Memory B cell (primary cell): Measurements from ENCODE around the gene NEK10.
A peak's percentile ranks its signal among the peaks of the same experiment; 100 is the strongest.

ENCODE experiments used
- ATAC-seq: fragments of 150-1000 bp; cut with Tn5 transposase; 2 replicates; pipeline ENCODE4 v1.10.0; 2021; ENCODE audit warnings: low read depth, mild to moderate bottlenecking, moderate library complexity
- DNase-seq, 2 donors: peaks; one replicate each; pipeline ENCODE4 v3.0.0; 2022; ENCODE audit warnings: low spot score in 2 of 2
- H3K27ac Mint-ChIP-seq: one replicate; pipeline ENCODE4 v1.8.0; 2022; ENCODE audit warnings: mild to moderate bottlenecking, moderate library complexity, mixed read lengths
- H3K27me3 Mint-ChIP-seq: one replicate; pipeline ENCODE4 v1.8.0; 2022; ENCODE audit warnings: mixed read lengths
- H3K36me3 Mint-ChIP-seq: one replicate; pipeline ENCODE4 v1.8.0; 2022; ENCODE audit warnings: mild to moderate bottlenecking, mixed read lengths
- H3K4me1 Mint-ChIP-seq: one replicate; pipeline ENCODE4 v1.8.0; 2022; ENCODE audit warnings: mixed read lengths
- H3K4me3 Mint-ChIP-seq: one replicate; pipeline ENCODE4 v1.8.0; 2022; ENCODE audit warnings: mild to moderate bottlenecking, moderate library complexity, mixed read lengths
- H3K9me3 Mint-ChIP-seq: one replicate; pipeline ENCODE4 v1.8.0; 2022; ENCODE audit warnings: mixed read lengths

Gene NEK10

GRCh38 chr3:27176256-27176655, 192.9 kb downstream of the NEK10 start:
- H3K36me3 Mint-ChIP-seq: no peaks in the 10 kb centered on the region
- peaks cover under 1% of the 10 kb centered on the region for H3K4me1 Mint-ChIP-seq
- H3K27ac Mint-ChIP-seq: no peak overlapping the region
- no peak overlapping the region for H3K4me3 Mint-ChIP-seq
- no peak for ATAC-seq
- DNase-seq: no peak
- H3K9me3 Mint-ChIP-seq: no peaks in the 10 kb centered on the region
- no peaks in the 10 kb centered on the region for H3K27me3 Mint-ChIP-seq

GRCh38 chr3:27174530-27174929, 194.7 kb downstream of the NEK10 start:
- Mint-ChIP-seq H3K36me3 (no peaks in the 10 kb centered on the region), H3K27me3 (no peaks in the 10 kb centered on the region)

GRCh38 chr3:27171113-27171512, 198.1 kb downstream of the NEK10 start:
- Mint-ChIP-seq H3K9me3 (no peaks in the 10 kb centered on the region), H3K4me1 (peaks cover 7% of the 10 kb centered on the region), H3K36me3 (no peaks in the 10 kb centered on the region), H3K27ac (no peak overlapping the region), H3K27me3 (no peaks in the 10 kb centered on the region), H3K4me3 (no peak overlapping the region)
- ATAC-seq (peak; percentile 86), DNase-seq (no peak)

More at GRCh38 chr3:27174530-27174929, 194.7 kb downstream of the NEK10 start:
- Mint-ChIP-seq H3K4me1 (peaks cover 7% of the 10 kb centered on the region), H3K4me3 (no peak overlapping the region), H3K27ac (no peak overlapping the region), H3K9me3 (no peaks in the 10 kb centered on the region)
- ATAC-seq (no peak), DNase-seq (no peak)

GRCh38 chr3:27166888-27167287, 202.3 kb downstream of the NEK10 start:
- H3K4me1 Mint-ChIP-seq: peaks cover 7% of the 10 kb centered on the region
- H3K27ac Mint-ChIP-seq: no peak overlapping the region
- no peaks in the 10 kb centered on the region for H3K27me3 Mint-ChIP-seq
- H3K4me3 Mint-ChIP-seq: no peak overlapping the region
- no peaks in the 10 kb centered on the region for H3K9me3 Mint-ChIP-seq
- DNase-seq (no peak), ATAC-seq (no peak)
- no peaks in the 10 kb centered on the region for H3K36me3 Mint-ChIP-seq

- Mint-ChIP-seq H3K9me3 (no peaks in the 10 kb centered on the region), H3K4me1 (no peaks in the 10 kb centered on the region), H3K4me3 (no peak overlapping the region), H3K27me3 (no peaks in the 10 kb centered on the region), H3K27ac (no peak overlapping the region), H3K36me3 (no peaks in the 10 kb centered on the region)
- ATAC-seq: no peak
- no peak for DNase-seq
Observed at GRCh38 chr3:27165321-27165721, 203.9 kb downstream of the NEK10 start.

- H3K27me3 Mint-ChIP-seq: no peaks in the 10 kb centered on the region
- no peak overlapping the region for H3K27ac Mint-ChIP-seq
- H3K4me1 Mint-ChIP-seq: no peaks in the 10 kb centered on the region
- no peaks in the 10 kb centered on the region for H3K9me3 Mint-ChIP-seq
- no peak for DNase-seq
- no peak for ATAC-seq
- H3K36me3 Mint-ChIP-seq: no peaks in the 10 kb centered on the region
- no peak overlapping the region for H3K4me3 Mint-ChIP-seq
Observed at GRCh38 chr3:27160779-27161287, 208.3 kb downstream of the NEK10 start.

- Mint-ChIP-seq H3K4me3 (no peak overlapping the region), H3K36me3 (no peaks in the 10 kb centered on the region), H3K9me3 (no peaks in the 10 kb centered on the region), H3K4me1 (no peaks in the 10 kb centered on the region), H3K27ac (no peak overlapping the region), H3K27me3 (no peaks in the 10 kb centered on the region)
- ATAC-seq: no peak
- DNase-seq: no peak
Observed at GRCh38 chr3:27160146-27160545, 209.0 kb downstream of the NEK10 start.

- H3K36me3 Mint-ChIP-seq: no peaks in the 10 kb centered on the region
- DNase-seq (no peak), ATAC-seq (no peak)
- no peaks in the 10 kb centered on the region for H3K4me1 Mint-ChIP-seq
- peaks cover 2% of the 10 kb centered on the region for H3K27me3 Mint-ChIP-seq
- H3K4me3 Mint-ChIP-seq: no peak overlapping the region
- no peak overlapping the region for H3K27ac Mint-ChIP-seq
- H3K9me3 Mint-ChIP-seq: no peaks in the 10 kb centered on the region
Observed at GRCh38 chr3:27147215-27147614, 222.0 kb downstream of the NEK10 start.

GRCh38 chr3:27146786-27147185, 222.4 kb downstream of the NEK10 start:
- Mint-ChIP-seq H3K36me3 (no peaks in the 10 kb centered on the region), H3K27ac (no peak overlapping the region), H3K4me3 (no peak overlapping the region), H3K27me3 (peaks cover 2% of the 10 kb centered on the region), H3K4me1 (no peaks in the 10 kb centered on the region), H3K9me3 (no peaks in the 10 kb centered on the region)
- ATAC-seq: no peak
- DNase-seq: no peak

- no peak overlapping the region for H3K4me3 Mint-ChIP-seq
- no peak overlapping the region for H3K27ac Mint-ChIP-seq
- H3K4me1 Mint-ChIP-seq: no peaks in the 10 kb centered on the region
- no peaks in the 10 kb centered on the region for H3K36me3 Mint-ChIP-seq
- H3K9me3 Mint-ChIP-seq: no peaks in the 10 kb centered on the region
- ATAC-seq: no peak
- no peak for DNase-seq
- peaks cover 2% of the 10 kb centered on the region for H3K27me3 Mint-ChIP-seq
Observed at GRCh38 chr3:27145719-27146118, 223.5 kb downstream of the NEK10 start.

- H3K4me3 Mint-ChIP-seq: no peak overlapping the region
- DNase-seq (no peak), ATAC-seq (no peak)
- no peaks in the 10 kb centered on the region for H3K9me3 Mint-ChIP-seq
- H3K27me3 Mint-ChIP-seq: peaks cover 2% of the 10 kb centered on the region
- no peaks in the 10 kb centered on the region for H3K4me1 Mint-ChIP-seq
- no peak overlapping the region for H3K27ac Mint-ChIP-seq
- H3K36me3 Mint-ChIP-seq: no peaks in the 10 kb centered on the region
Observed at GRCh38 chr3:27141668-27142067, 227.5 kb downstream of the NEK10 start.

GRCh38 chr3:27138562-27138961, 230.6 kb downstream of the NEK10 start:
- DNase-seq (no peak), ATAC-seq (no peak)
- Mint-ChIP-seq H3K27ac (no peak overlapping the region), H3K27me3 (peaks cover 2% of the 10 kb centered on the region), H3K9me3 (no peaks in the 10 kb centered on the region), H3K4me1 (no peaks in the 10 kb centered on the region), H3K36me3 (no peaks in the 10 kb centered on the region), H3K4me3 (no peak overlapping the region)

- no peaks in the 10 kb centered on the region for H3K4me1 Mint-ChIP-seq
- no peaks in the 10 kb centered on the region for H3K9me3 Mint-ChIP-seq
- no peak overlapping the region for H3K27ac Mint-ChIP-seq
- peaks cover 2% of the 10 kb centered on the region for H3K27me3 Mint-ChIP-seq
- ATAC-seq (no peak), DNase-seq (no peak)
- H3K36me3 Mint-ChIP-seq: no peaks in the 10 kb centered on the region
- no peak overlapping the region for H3K4me3 Mint-ChIP-seq
Observed at GRCh38 chr3:27138005-27138404, 231.2 kb downstream of the NEK10 start.

- ATAC-seq (peak; percentile 70), DNase-seq (peak; percentile 52 to 56)
- Mint-ChIP-seq H3K4me3 (no peak overlapping the region), H3K9me3 (no peaks in the 10 kb centered on the region), H3K4me1 (no peaks in the 10 kb centered on the region), H3K27ac (no peak overlapping the region), H3K27me3 (peaks cover 2% of the 10 kb centered on the region), H3K36me3 (no peaks in the 10 kb centered on the region)
Observed at GRCh38 chr3:27134171-27134796, 234.9 kb downstream of the NEK10 start.

GRCh38 chr3:27133060-27133459, 236.1 kb downstream of the NEK10 start:
- ATAC-seq (no peak), DNase-seq (no peak)
- Mint-ChIP-seq H3K36me3 (no peaks in the 10 kb centered on the region), H3K27me3 (peaks cover 2% of the 10 kb centered on the region), H3K4me3 (no peak overlapping the region), H3K9me3 (no peaks in the 10 kb centered on the region), H3K4me1 (no peaks in the 10 kb centered on the region), H3K27ac (no peak overlapping the region)
